Upper lobe of right lung (tissue), 1 donor: ENCODE results near the gene TATDN2. TPM values are rescaled to one million over a fixed set of nuclear protein-coding genes. Genes with fewer than 3 reads are reported as not detected.
A peak's percentile ranks its signal among the peaks of the same experiment; 100 is the strongest.

Source experiments
- ATAC-seq: fragments of 200-7000 bp; cut with Tn5 transposase; one replicate; pipeline ENCODE4 v1.9.1; 2020; ENCODE audit warnings: mild to moderate bottlenecking, moderate library complexity
- DNase-seq: peaks from one replicate; pipeline ENCODE4 v3.0.0-alpha.2; 2020
- H3K27ac ChIP-seq: fragments of 200-600 bp; one replicate; pipeline ENCODE4 v1.8.0; 2022
- H3K27me3 ChIP-seq: fragments of 200-600 bp; one replicate; pipeline ENCODE4 v1.8.0; 2022; ENCODE audit warnings: mild to moderate bottlenecking
- H3K36me3 ChIP-seq: fragments of 200-600 bp; one replicate; pipeline ENCODE4 v1.8.0; 2022
- H3K4me1 ChIP-seq: fragments of 200-600 bp; one replicate; pipeline ENCODE4 v1.8.0; 2022
- H3K4me3 ChIP-seq: fragments of 200-600 bp; one replicate; pipeline ENCODE4 v1.8.0; 2022; ENCODE audit warnings: mild to moderate bottlenecking
- H3K9me3 ChIP-seq: fragments of 200-600 bp; one replicate; pipeline ENCODE4 v1.8.0; 2022
- intact Hi-C: fragments of 100-400 bp; cut with DNase I; formaldehyde crosslinking; loops from one replicate; pipeline ENCODE4 v1.11.0; 2022
- total RNA-seq: library from RNA; stranded (reverse); fragmentation: NEBNext Ultra II Directional; extraction: Animal tissue kit (Norgen Biotek cat#: 25700); gene quantifications from one replicate; pipeline ENCODE4 v1.2.1, GENCODE V29; 2021
- TF ChIP-seq, protein P1 (sequence below): fragments of 200-600 bp; IDR thresholded peaks from one replicate; pipeline ENCODE4 v1.8.0; 2022; ENCODE audit warnings: antibody characterized with exemption
- donor health status: DM: no; HTN: yes; CAD: no; lungs with severe emphysema.

The TATDN2 gene
- total RNA-seq, 1 donor from 2014 or later: 32.3 TPM

DNA sequence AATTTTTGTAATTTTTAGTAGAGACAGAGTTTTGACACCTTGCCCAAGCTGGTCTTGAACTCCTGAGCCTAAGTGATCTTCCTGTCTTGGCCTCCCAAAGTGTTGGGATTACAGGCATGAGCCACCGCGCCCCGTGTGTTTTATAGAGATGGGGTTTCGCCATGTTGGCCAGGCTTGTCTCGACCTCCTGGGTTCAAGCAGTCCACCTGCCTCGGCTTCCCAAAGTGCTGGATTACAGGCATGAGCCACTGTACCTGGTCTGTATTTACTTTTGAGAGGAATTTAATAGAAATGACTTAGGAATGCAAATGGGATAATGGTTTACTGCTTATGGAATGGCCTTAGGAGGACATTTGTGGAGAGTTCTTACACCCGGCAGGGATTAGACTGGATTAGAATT lies 10.8 kb downstream of the TATDN2 start:
- intact Hi-C loops: no loop called here
- no peaks in the 10 kb centered on the region for H3K27me3 ChIP-seq
- TF ChIP-seq, protein P1, sequence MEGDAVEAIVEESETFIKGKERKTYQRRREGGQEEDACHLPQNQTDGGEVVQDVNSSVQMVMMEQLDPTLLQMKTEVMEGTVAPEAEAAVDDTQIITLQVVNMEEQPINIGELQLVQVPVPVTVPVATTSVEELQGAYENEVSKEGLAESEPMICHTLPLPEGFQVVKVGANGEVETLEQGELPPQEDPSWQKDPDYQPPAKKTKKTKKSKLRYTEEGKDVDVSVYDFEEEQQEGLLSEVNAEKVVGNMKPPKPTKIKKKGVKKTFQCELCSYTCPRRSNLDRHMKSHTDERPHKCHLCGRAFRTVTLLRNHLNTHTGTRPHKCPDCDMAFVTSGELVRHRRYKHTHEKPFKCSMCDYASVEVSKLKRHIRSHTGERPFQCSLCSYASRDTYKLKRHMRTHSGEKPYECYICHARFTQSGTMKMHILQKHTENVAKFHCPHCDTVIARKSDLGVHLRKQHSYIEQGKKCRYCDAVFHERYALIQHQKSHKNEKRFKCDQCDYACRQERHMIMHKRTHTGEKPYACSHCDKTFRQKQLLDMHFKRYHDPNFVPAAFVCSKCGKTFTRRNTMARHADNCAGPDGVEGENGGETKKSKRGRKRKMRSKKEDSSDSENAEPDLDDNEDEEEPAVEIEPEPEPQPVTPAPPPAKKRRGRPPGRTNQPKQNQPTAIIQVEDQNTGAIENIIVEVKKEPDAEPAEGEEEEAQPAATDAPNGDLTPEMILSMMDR: no peak
- H3K27ac ChIP-seq: no peak overlapping the region
- H3K9me3 ChIP-seq: no peaks in the 10 kb centered on the region
- no peak for ATAC-seq
- no peak overlapping the region for H3K4me3 ChIP-seq
- no peak for DNase-seq
- H3K36me3 ChIP-seq: peaks cover 65% of the 10 kb centered on the region
- H3K4me1 ChIP-seq: no peaks in the 10 kb centered on the region

DNA sequence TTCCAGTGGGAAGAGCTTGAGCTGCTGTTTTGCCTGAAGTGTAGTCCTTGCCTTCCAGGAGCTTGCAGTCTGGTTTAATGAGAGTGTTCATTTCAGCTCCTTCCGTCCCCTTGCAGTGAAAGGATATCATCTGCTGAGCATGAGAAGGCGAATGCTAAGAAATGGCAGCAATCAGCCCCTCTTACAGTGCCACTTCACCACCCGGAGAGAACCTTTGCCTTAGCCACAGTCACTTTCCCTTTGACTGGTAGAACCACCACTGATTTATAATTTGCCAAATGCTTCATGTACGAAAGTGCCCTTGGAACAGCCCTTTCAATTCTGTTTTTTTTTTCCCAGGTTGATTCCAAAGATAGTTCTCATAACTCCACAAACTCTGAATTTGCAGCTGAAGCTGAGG lies 11.5 kb downstream of the TATDN2 start:
- Histone ChIP-seq H3K27ac (no peak overlapping the region), H3K4me3 (no peak overlapping the region), H3K4me1 (no peaks in the 10 kb centered on the region), H3K9me3 (no peaks in the 10 kb centered on the region), H3K27me3 (no peaks in the 10 kb centered on the region), H3K36me3 (peaks cover 66% of the 10 kb centered on the region)
- DNase-seq (no peak), ATAC-seq (no peak)
- TF ChIP-seq, protein P1: no peak
- intact Hi-C loops: no loop called here

GRCh38 chr3:10260211-10260701 lies 12.0 kb downstream of the TATDN2 start:
- Histone ChIP-seq H3K27ac (no peak overlapping the region), H3K9me3 (no peaks in the 10 kb centered on the region), H3K4me3 (no peak overlapping the region), H3K36me3 (peaks cover 66% of the 10 kb centered on the region), H3K27me3 (no peaks in the 10 kb centered on the region), H3K4me1 (no peaks in the 10 kb centered on the region)
- intact Hi-C loops: no loop called here
- DNase-seq (no peak), ATAC-seq (no peak)
- TF ChIP-seq, protein P1: no peak

DNA sequence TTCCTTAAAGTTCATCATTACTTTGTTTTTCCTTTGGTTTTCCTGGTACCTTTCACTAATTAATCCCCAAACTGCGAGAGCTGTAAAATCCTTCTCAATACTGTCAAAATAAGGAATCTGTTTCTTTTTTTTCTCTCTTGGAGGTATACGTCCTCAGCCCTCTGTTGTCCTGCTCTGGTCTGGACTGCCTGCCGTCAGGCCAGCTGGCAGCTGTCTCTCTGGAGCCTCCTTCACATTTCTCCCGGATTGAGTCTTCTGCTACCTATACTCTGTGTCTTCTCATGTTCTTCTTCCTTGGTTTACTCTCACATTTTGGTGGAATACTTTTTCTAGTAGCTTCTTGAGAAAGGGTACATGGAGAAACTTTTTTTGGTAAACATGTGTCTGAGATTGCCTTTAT lies 13.8 kb downstream of the TATDN2 start:
- intact Hi-C loops: no loop called here
- Histone ChIP-seq H3K27ac (no peak overlapping the region), H3K4me1 (no peaks in the 10 kb centered on the region), H3K27me3 (no peaks in the 10 kb centered on the region), H3K9me3 (no peaks in the 10 kb centered on the region), H3K36me3 (peaks cover 67% of the 10 kb centered on the region), H3K4me3 (no peak overlapping the region)
- DNase-seq: no peak
- no peak for ATAC-seq
- TF ChIP-seq, protein P1: no peak

DNA sequence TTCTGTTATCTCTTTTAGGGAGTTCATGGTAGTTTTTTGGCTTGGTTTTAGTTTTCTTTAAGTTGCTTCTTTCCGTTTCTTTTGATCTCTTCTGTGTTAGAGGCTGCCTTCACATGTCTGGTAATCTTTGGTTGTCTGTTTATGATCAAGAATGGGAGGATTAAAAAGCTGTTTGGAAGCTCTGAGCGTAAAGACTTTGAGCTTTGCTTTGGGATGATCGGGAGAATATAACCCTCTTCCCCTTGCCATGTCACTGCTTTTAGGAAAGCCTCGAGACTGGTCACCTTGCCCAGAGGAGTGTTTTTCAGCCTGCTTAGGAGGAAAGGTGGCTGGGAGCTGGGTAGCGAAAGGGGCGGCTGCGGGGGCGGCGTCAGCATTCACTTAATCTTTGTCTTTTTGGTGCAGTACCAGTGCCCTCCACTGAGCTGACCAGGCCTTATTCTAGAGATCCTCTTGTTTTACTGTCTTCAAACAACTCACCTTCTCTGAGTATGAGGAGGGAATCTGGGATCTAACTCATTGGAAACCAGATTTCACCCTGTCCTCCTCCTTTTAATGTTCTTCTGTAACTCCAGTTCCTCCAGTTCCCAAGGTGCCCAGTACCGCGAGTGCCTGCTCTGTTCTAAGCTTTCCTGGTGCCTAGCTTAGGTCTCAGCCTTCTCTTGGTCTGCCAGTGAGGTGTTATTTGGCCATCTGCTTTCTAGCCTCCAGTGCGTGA lies 15.5 kb downstream of the TATDN2 start:
- Histone ChIP-seq H3K36me3 (peaks cover 72% of the 10 kb centered on the region), H3K4me1 (peaks cover 4% of the 10 kb centered on the region), H3K9me3 (no peaks in the 10 kb centered on the region), H3K27me3 (no peaks in the 10 kb centered on the region), H3K27ac (no peak overlapping the region), H3K4me3 (no peak overlapping the region)
- intact Hi-C loops: no loop called here
- TF ChIP-seq, protein P1: peak; percentile 45
- ATAC-seq (peak; percentile 69), DNase-seq (no peak)
